ENCODE results near the gene SUV39H1.
"Not testable (repeated sequence)": the region's sequence is repeated elsewhere in the genome, so short reads cannot be mapped to it uniquely, and the experiment has no call there.

The SUV39H1 gene

GRCh38 chrX:48683411-48683982, 13.0 kb upstream of the SUV39H1 start, which contains the start of gene WAS:
Gene WAS, plus strand, starts transcription at chrX:48683799. Its CDS starts 55 bp downstream, at chrX:48683854.
- DNase-seq (ENCODE audit: low read depth, low spot score) = peak; percentile 77
- H3K4me3 ChIP-seq (ENCODE audit: low read length) = peak within 1 kb of the TSS; percentile 77

DNA sequence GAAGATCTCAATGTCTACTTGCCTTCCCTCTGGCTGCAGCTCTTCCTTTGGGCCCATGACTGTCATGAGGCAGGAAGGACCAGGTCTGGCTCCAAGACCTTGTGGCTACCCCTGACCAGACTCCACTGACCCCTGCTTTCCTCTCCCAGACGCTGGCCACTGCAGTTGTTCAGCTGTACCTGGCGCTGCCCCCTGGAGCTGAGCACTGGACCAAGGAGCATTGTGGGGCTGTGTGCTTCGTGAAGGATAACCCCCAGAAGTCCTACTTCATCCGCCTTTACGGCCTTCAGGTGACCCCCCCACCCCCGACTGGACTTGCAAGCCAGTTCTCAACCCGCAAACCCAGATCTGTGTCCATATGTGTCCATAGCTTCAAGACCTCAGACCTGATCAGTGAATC, 12.4 kb upstream of the SUV39H1 start:
- no peak for DNase-seq (ENCODE audit: low read depth, low spot score)
- H3K4me3 ChIP-seq (ENCODE audit: low read length) = peak overlapping the region; percentile 77

DNA sequence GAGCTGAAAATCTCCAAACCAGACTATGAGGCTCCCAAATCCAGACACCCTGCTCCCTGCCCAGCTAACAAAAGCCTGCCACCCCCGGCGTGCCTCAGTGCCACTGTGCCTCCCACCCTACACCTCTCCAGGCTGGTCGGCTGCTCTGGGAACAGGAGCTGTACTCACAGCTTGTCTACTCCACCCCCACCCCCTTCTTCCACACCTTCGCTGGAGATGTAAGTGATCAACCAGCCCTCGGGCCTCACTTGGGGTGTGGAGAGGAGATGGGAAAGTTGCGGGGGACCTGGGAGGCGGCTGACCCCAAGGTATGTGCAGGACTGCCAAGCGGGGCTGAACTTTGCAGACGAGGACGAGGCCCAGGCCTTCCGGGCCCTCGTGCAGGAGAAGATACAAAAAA, 11.1 kb upstream of the SUV39H1 start:
- H3K4me3 ChIP-seq (ENCODE audit: low read length) = no peak overlapping the region
- DNase-seq (ENCODE audit: low read depth, low spot score) = no peak

GRCh38 chrX:48688531-48689150, 7.9 kb upstream of the SUV39H1 start:
- no peak overlapping the region for H3K4me3 ChIP-seq (ENCODE audit: low read length)
- no peak for DNase-seq (ENCODE audit: low read depth, low spot score)

GRCh38 chrX:48689208-48689920, 7.2 kb upstream of the SUV39H1 start:
- no peak for DNase-seq (ENCODE audit: low read depth, low spot score)
- no peak overlapping the region for H3K4me3 ChIP-seq (ENCODE audit: low read length)

DNA sequence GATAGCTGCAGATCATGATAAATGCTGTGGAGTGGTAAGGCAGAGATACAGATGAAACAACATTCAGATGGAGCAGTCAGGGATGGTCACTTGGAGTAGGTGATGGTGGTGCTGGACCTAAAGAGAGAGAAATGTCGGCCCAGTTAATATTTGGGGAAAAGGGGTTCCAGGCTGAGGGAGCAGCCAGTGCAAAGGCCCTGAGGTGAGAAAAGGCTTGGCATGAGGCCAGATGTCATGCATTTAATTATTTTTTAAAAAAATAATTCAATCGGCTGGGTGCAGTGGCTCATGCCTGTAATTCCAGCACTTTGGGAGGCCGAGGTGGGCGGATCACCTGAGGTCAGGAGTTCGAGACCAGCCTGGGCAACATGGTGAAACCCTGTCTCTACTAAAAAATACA, 4.8 kb upstream of the SUV39H1 start:
- not testable (repeated sequence) for DNase-seq (ENCODE audit: low read depth, low spot score); H3K4me3 ChIP-seq (ENCODE audit: low read length)

GRCh38 chrX:48694776-48695533, 1.6 kb upstream of the SUV39H1 start:
- DNase-seq (ENCODE audit: low read depth, low spot score) = no peak
- H3K4me3 ChIP-seq (ENCODE audit: low read length) = no peak overlapping the region

DNA sequence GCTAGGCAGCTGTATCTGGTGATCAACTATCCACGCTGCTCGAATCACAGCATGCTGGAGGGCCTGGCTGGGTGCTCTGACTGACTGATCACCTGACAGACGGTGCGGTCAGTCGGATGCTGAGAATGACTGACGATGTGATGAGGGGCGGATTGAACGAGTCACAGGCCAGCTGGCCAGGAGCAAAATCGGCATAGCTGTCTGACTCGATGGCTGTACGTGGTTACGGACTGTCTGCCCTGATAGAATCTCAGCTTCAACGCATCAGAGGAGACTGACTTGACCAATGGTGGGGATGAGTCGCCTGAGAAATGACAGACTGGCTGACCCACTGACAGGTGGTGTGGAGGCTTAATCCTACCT, 1.0 kb upstream of the SUV39H1 start:
- no peak for DNase-seq (ENCODE audit: low read depth, low spot score)
- peak overlapping the region; percentile 75 for H3K4me3 ChIP-seq (ENCODE audit: low read length)

DNA sequence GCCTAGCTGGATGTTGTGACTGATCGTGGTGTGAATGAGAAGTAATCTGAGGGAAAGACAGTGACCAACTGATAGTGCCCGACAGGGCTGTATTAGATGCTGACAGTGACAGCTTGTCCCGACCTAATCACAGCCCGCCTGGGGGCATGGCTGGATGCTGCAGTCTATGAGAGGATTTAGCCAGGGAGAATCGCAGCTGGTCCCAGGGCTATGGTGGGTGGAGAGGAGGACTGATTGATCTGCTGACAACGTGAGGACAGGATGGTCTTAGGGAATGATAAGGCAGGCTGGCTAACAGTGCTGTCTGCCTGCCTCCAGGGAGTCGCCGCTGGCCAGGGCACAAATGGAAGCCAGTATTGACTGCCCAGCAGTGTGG, 621 bp upstream of the SUV39H1 start:
- peak overlapping the region; percentile 75 for H3K4me3 ChIP-seq (ENCODE audit: low read length)
- DNase-seq (ENCODE audit: low read depth, low spot score) = no peak

DNA sequence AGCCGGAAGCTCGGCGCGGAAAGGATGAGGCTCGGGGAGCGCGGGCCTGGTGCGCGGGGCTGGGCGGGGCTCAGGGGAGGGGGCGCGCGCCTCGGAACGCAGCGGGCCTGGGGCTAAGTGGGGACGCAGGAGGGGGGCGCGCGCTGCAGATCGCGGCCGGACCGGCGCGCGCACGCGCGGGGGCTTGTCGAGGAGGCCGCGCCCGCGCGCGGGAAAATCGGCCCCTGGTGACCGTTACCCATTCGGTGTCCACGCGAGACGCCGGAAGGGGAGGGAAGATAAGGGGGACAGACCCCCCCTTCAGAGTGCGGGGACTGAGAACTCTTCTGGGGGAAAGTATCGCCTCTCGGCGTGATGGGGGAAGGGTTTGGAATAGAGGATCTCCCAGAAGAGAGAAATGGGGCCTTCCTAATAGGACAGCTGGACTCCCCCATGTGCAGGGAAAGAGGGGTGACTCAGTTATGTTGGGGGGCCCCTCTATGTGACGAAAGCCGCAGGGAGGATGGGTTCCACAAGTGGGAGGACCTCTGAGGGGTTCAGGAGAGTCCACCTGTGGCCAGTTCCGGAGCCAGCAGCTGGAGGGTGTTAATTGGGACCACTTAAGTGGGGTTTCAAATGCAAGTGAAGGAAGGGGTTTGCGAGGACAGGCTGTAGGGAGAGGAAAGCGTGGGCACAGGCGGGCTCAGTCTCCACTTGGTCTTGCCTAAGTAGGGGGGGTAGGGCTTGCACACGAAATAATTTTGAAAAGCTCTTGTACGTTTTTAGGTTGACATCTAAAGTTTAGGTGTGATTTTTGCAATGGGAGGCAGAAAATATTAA, 584 bp downstream of the SUV39H1 start:
- peak overlapping the region; percentile 75 for H3K4me3 ChIP-seq (ENCODE audit: low read length)
- DNase-seq (ENCODE audit: low read depth, low spot score) = peak; percentile 58

DNA sequence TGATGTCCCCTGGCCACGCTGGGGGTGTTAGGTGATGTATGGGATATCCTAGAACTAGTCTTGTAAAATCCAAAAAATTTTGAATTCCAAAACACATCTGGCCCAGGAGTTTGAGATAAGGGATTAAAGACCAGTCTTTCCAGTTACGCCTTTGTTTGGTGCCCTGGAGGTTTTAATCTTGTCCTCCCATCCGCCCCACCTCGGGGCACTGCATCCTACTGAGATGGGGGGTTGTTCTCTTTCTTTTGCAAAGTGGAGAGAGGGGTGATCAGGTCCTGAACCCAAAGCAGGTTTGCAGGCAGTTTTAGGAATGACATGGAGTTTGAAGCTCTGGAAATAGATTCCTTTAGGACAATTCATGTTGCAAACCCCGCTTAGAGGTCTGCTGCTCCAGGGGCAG, 1.8 kb downstream of the SUV39H1 start:
- no peak for DNase-seq (ENCODE audit: low read depth, low spot score)
- H3K4me3 ChIP-seq (ENCODE audit: low read length) = no peak overlapping the region

DNA sequence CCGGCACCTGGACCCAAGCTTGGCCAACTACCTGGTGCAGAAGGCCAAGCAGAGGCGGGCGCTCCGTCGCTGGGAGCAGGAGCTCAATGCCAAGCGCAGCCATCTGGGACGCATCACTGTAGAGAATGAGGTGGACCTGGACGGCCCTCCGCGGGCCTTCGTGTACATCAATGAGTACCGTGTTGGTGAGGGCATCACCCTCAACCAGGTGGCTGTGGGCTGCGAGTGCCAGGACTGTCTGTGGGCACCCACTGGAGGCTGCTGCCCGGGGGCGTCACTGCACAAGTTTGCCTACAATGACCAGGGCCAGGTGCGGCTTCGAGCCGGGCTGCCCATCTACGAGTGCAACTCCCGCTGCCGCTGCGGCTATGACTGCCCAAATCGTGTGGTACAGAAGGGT, 3.7 kb downstream of the SUV39H1 start:
- no peak overlapping the region for H3K4me3 ChIP-seq (ENCODE audit: low read length)
- no peak for DNase-seq (ENCODE audit: low read depth, low spot score)

DNA sequence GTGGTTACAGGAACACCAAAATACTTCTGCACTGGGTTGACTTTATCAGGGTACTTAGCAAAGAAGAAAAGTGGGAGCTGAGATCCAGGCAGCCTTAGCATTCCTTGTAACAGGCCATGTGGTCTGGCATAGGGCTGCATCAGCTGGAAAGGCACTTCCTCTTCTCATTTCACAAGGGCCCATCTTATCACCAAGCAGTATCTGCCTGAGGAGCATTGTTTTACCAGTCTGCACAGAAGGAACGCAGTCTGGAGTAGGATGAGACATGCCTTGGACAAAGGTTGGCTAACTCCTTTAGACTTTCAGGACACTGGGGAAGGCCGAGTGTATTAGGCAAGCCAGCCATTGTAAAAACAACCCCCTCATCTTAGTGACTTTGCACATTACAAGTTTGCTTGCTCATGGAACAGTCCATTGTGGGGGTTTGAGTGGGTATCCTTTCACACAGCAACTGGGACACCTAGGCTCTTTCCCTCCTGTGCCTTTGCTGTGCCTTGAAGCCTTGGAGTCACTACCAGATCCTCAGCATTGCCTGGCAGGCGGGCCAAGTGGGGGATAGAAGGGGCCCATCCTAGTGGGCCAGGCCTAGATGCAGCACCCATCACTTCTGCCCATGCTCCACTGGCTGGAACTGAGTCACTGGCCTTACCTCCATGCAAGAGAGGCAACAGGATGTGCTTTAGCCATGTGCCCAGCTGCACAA, 4.6 kb downstream of the SUV39H1 start:
- no peak for DNase-seq (ENCODE audit: low read depth, low spot score)
- no peak overlapping the region for H3K4me3 ChIP-seq (ENCODE audit: low read length)

DNA sequence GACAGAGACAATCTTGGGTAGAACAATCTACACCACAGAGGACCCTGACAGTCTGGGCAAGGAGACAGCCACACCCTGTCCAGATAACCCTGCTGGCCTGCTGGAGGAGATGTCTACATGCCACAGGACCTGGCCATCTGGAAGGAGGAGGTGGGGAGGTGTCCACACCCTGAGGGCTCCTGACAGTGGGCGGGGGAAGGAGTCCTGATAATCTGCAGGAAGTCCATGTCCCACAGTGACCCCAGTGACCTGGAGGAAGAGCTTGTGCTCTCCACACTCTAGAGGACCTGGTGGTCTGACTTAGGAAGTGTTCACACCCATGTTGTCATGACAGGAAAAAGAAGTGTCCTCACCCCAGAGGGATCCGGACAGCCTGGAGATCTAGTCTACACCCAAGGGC, 5.5 kb downstream of the SUV39H1 start:
- no peak overlapping the region for H3K4me3 ChIP-seq (ENCODE audit: low read length)
- DNase-seq (ENCODE audit: low read depth, low spot score) = no peak

DNA sequence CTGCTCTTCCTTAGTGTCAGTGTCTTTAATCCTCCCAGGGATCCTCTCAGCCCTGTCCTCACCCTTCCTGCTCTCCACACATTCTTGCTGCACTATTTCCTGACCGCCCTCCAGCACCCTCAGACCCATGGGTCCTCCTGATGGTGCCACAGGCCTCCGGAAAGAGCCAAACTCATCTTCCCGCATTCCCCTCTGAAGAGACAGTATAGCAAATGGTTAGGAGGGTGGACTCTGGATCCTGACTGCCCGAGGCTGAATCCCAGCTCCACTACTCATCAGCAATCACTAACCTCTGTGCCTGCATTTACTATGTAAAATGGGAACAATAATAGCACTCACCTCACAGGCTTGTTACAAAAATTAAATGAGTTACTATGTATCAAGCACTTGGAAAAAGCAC, 6.2 kb downstream of the SUV39H1 start:
- DNase-seq (ENCODE audit: low read depth, low spot score) = no peak
- no peak overlapping the region for H3K4me3 ChIP-seq (ENCODE audit: low read length)

DNA sequence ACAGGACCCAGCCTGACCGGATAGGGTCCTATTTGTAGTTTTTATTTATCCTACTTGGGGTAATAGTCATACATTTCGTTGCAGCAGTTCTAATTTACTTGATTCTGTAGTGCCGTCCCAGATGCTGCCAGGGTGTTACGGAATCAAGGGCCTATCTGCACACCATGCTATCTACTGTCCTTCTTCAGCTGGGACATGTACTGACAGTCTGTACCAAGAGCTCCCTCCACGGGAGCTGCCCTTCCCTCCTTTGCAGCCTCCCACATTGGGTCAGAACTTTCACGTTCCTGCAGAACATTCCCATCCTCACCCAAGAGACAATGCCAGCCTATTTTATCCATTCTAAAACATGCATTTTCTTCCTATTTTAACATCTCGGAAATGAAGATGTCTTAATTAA, 6.7 kb downstream of the SUV39H1 start:
- no peak for DNase-seq (ENCODE audit: low read depth, low spot score)
- no peak overlapping the region for H3K4me3 ChIP-seq (ENCODE audit: low read length)

DNA sequence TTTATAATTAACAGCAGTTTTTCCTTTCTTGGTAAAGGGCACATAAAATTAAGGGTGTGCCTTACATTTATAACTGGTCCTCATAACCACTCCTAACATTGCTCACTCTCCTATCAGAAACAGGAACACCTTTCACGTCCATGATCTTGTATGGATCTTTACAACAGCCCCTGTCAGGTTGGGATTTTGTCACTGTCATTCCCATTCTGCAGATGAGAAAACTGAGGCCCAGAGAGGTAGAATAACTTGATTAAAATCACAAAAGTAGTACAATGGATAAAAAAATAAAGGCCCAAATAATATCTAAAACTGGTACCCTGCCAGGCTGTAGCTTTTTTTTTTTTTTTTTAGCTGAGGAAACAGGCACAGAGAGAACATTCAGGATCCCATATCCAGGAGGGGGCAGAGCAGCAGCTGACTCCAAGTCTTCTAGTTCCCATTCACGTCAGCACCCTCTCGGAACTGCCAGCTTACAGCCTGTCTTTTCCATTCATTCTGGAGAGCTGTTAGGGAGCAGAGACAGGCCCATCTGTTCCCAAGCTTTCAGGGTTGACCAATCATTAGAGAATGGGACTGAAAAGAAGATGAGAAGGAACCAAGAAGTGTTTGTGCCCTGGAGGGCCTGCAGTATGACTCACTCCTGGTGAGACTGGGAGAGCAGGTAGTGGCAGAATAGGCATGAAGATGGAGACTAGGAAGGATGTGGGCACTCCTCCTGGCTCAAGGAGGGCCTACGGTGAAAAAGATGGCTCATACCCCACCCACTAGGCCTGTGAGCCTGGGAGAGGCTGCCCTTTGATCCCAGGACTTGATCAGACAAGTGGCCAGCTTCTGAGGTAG, 7.3 kb downstream of the SUV39H1 start:
- no peak for DNase-seq (ENCODE audit: low read depth, low spot score)

DNA sequence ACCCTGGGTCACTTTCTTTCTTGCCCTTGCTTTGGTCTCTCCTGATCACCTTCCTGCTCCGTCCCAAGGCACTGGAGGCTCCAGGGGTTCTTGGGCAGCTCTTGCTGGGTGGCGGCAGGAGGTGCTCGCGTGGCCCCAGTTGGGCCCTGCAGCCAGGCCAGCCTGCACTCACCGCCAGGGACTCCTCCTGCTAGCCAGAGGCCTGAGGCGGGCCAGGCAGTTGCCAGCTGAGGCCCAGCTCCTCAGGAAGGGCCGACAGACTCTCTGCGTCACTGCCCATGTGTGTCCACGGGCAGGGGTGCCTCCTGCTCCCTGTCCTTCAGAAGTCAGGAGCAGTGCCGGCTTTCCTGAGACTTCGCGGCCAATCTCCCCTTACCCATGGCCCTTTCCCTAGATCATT, 9.3 kb downstream of the SUV39H1 start:
- no peak for DNase-seq (ENCODE audit: low read depth, low spot score)
- no peak overlapping the region for H3K4me3 ChIP-seq (ENCODE audit: low read length)

More for the DNA sequence above, 7.3 kb downstream of the SUV39H1 start:
- no peak overlapping the region for H3K4me3 ChIP-seq (ENCODE audit: low read length)
